NCI-H446 (cell line): ENCODE data around the gene AGMO.

ENCODE experiments used
- DNase-seq, 2 experiments: peaks; one replicate each; lab custom pipeline; 2025; lab: John Stamatoyannopoulos, UW

AGMO gene

DNA sequence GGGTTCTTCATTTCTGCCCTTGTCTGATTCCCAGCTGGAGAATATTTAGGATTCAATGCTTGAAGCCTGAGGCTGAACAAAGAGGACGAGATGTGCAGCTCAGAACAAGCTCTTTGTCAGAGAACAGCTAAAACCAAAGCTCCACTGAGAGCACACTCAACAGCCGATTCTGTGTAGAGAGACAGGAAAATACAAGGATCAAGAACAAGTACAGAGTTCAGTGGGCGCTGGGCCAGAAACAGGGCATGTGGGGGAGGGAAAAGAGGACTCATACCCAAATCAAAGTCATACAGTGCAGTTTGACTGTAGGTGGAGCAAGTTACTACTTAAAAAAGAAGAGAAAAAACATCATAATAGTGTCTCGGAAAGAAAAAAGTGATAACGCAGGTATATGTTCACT lies at the start of gene AGMO:
Gene AGMO, minus strand, starts transcription at position 181 of the 400 bp plus-strand sequence.
- no peak for DNase-seq

DNA sequence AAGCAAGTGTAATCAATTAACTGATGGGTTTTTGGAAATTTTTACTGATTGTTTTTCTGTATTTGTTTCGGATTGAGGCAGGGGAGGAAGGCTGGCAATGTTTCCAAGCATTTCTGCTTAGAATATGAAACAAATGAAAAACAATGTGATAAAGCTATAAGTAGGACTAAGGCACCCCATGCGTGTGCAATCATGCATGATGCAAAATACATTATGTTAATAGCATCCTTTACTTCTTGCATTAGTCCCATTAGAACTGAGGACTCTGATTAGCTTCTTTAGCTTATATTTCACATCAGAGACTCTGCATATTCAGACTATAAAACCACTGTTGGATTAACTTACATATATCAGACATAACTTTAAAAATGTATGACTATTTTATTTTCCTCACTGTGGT lies 48.7 kb upstream of the AGMO start:
- no peak for DNase-seq

DNA sequence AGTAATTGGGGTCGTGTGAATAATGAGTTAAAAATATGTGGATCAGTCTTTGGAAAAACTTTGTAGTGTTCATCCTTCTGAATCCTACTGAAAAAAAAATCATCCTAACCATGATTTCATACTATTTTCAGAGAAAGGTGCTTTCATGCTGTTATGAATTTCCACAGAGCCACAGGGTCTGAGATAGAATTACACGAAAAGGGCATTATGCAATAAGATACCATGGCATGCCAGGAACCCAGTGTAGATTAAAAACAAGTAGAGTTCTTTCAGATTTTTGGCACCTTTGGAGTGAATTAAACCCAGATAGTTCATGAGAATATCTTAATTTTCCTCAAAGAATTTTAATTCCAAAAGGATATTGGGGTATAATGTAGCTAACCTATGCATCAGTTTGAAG lies 47.5 kb upstream of the AGMO start:
- no peak for DNase-seq

DNA sequence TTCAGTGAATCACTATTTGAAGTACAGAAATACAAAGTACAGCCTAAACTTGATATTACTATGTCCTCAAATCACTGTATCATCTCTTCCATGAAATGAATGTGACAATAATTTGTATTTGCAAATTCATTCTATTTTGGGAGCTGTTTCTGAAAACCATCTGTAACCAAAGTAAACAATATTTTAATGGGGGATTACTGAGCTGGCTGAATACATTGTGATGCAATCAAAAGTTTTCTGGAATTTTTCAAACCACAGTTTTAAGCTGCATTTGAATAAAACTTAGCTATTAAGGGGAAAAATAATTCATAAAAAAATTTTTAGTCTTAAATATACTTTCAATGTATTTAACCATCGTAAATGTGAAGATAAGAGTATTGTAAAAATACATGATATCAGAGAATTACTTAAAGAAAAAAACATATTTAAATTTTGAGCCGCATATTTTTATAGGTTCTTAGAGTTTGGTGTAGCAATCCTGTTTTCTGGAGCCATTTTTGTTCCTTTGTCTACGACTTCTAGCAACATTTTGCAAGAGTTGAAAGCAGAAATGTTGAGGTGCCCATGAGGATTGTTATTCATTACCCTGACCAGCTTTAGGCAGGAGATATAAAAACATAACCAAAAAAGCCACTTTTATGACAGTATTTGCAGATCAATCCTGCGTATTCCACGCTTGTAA lies 45.9 kb upstream of the AGMO start:
- no peak for DNase-seq

DNA sequence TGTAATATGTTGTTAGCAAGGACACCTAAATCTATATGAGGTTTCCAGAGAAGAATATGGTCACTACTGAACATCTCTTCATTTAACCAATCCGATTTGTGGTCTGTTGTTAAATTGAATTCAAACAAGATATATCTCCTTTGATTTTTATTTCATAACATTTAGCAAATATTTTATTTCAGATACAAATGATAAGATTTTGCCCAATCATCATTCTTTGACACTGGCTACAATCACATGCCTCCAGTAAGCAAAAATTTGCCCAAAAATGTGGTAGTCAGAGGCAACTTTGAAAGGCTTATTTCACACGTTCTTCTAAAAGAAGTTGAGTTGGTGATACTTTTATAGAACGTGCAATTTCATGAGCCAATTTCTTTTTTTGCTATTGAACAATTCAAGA lies 44.7 kb upstream of the AGMO start:
- DNase-seq: no peak

DNA sequence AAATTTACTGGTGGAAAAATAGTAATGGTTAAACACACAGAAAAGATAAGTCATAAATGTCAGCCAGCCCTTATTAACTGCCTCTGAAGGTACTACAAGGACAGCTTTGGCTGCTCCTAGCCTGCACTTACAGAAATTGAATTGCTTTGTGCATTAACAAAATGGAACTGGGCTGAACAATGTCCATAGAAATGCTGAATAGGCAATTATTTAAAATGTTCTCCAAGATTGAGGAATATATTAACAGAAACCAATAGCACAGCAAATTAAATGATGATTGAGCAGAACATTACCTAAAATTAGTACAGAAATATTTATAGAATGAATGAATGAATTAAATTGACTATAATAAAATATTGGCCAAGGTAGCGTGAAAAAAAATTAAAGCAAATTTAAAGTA lies 42.4 kb upstream of the AGMO start:
- no peak for DNase-seq

DNA sequence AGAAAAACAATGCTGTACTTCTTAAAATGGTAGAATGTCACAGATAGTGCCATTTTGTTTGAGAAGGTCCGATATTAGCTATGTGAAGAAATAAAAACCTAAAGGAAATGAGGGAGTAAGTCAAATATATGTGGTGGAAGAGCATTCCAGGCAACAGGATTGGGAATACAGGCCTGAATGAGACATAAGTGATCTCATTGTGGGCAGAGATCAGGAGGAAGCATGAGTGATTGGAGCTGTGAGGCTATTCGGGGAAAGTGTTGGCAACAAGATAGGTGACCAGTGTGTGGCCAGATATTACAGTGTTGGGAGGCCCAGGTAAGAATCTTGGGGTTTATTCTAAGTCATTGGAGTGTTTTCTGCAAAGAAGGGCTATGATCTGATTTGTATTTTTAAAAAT lies 41.3 kb upstream of the AGMO start:
- DNase-seq: no peak

DNA sequence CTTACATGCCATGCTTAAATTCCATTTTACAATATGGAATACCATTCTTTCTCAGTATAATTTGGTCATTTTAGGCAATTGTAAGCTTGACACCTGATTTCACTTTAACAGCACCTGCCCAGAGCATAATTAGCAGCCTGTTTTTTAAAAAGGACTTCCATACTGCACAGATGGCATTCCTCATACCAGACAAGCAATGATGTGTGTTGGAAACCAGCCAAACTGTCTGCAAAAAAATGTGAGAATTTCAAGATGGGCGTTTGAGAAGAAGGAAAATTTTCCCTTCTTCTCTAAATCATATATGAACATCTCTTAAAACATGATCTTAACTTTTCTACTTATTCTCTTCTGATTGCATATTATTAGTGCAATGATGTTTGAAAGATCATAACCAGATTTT lies 40.4 kb upstream of the AGMO start:
- peak; percentile 9 to 84 for DNase-seq

DNA sequence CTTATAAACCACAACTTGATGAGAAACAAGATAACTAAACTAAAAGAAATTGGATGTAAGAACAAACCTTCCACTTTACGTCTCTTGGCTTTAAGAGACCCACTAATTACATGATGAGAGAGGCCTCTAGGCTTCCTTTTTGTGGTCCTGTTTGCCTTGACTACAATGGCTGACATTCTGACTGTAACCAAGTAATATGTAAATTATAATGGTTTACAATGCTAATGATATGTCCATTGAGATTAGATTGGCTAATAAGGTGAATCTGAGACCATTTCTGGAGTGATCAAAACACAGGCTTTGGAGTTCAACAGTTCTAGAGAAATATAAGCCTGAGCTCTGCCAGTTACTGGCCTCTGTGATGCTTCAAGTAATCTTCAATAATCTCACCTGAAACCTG lies 39.4 kb upstream of the AGMO start:
- no peak for DNase-seq

DNA sequence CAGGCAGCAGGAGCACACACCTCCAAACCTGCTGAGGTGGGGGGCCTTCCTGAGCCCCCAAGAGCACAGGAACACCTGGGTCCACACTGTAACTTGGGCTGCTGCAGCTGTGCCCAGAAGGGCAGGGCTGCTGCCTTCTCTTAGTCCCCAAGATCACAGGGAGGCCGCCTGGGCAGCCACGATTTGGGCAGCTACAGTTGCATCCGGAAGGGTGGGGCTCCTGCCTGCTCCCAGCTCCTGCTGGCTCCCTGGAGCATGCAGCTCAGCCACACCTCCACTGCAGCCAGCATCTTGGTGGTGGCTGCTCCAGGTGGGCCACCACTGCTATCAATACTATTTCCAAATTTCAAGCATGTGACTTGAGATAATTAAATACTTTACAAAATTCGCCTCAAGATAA lies 38.5 kb upstream of the AGMO start:
- no peak for DNase-seq

DNA sequence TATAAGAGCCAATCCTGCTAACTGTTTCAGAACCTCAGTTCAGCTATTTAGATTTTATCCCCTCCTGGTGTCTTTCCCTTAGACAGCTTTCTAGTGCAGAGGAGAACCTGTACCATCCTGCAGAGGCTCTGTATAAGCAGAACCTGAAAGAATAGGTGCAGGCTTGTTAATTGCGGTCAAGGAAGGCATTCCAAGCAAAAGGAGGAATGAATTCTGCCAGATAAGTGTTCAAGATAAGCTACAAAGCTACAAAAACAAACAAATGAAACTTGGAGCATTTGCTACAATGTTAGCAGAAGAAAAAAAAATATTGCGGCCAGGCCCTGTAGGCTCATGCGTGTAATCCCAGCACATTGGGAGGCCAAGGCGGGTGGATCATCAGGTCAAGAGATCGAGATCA lies 32.6 kb upstream of the AGMO start:
- DNase-seq: no peak

DNA sequence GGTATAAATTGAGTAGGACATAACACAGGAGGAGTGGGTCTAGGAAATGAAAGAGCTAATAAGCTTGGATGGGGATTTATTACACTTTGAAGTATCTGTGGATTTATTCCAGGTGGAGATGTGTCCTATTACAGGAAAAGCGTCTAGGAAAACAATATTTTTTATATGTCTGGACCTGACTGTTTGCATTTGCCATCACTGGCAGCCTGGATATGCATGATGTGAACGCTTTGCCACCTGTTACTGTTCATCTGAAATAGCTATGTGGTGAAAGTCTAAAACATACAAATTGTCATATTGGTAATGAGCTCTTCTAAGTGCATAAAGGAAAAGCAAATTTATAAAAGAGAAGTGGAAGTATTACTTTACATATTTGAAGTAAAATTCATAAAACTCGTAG lies 31.6 kb upstream of the AGMO start:
- no peak for DNase-seq

DNA sequence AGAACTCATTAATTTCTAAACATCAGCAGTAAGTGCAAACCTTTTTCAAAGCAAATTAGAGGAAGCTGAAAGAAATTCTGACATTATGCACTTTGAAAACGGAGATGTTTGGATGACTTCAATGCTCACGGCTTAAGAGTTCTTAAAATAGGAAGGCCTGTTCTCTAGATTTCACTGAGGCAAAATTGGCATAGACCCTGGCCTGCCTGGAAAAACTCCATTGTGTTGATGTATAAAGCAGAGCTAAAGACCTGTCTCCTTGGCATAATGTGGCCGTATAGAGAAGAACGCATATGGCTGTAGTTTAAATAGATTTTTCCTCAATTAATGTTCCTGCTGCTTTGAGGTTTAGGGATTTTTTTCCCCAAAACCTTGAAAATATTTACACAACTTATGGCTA lies 24.5 kb upstream of the AGMO start:
- DNase-seq: no peak

DNA sequence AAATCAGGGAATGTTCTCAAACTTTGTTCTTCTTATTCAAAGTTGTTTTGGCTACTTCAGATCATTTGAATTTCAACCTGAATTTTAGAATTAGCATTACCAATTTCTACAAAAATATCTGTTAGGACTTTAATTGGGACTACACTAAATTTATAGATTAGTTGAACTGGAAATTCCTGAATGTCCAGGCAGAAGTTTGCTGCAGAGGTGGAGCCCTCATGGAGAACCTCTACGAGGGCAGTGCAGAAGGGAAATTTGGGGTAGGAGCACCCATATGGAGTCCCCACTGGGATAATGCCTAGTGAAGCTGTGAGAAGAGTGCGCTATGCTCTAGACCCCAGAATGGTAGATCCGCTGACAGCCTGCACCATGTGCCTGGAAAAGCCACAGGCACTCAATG lies 22.8 kb upstream of the AGMO start:
- DNase-seq: no peak

DNA sequence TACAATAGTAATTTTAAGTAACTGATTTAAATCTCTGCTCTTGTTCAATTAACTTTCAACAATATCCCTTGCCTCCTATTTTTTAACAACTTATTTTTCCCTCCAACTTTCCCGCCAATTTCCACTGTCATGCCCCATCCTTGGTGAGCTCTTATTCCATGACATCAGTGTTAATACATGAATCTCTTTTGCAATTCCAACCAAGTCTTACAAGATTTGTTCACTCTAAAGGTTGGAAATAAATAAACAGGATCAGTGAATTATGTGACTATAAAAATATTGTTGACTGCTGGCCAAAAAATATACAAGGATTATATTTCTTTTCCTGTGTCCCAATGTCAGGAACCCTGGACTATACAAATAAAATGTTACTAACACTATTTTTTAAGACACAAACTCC lies 21.0 kb upstream of the AGMO start:
- DNase-seq: no peak

DNA sequence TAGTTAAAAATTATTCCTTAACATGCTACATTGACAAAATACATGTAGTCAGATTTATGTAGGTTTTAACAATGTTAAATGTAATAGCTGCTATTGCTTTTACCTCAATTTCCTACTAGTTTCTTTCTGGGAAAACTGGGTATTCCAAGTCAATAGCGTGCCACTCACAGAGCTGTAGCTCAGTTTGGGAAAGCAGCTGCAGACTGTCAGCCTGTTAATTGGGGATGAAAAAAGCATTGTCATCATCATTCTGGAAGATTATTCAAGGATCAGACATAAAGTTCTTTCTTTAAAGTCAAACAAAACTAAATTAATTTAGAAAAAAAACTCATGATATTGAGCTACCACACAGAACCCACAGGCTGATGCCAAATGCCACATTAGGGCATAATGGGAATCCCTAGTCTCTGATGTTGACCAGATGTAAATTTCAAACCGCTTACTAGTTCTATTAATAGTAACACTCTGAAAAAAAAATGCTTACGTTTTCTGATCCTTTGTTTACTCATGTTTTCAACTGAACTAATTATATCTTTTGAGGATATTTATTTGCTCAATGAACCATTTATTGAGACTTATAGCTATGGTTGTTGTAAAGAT lies 19.6 kb upstream of the AGMO start:
- DNase-seq: no peak

DNA sequence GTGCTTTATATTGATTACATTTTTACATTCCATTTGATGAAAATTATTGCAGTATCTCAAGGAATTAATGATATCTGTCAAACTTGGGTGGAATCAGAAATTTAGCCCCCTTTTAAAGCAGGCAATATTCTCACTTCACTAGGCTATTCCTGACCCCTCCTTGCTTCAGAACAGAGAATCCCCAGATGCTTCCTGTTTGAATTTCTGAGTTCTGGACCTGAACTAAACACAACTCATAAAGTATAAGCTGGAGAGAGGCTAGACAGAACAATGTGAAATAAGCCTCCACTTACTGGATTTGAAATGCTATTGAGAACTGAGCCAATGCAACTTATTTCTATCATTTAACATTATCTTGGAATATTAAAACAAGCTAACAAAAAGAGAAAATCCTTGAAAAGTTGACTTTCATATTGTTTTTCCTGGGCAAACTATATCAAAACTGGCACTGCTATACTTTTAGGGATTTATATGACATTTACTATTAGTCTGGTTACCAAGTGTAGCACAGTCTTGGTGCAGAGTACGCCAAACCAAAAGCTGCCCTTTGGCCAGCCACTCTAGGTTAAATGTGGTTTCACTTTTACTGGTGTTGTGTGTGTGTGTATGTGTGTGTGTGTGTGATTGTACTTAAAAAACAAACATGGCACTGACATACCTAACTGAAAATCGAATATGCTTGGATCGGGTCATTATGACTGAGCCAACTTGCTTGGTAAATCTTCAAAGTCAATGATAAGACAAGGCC lies 19.0 kb upstream of the AGMO start:
- DNase-seq: no peak

DNA sequence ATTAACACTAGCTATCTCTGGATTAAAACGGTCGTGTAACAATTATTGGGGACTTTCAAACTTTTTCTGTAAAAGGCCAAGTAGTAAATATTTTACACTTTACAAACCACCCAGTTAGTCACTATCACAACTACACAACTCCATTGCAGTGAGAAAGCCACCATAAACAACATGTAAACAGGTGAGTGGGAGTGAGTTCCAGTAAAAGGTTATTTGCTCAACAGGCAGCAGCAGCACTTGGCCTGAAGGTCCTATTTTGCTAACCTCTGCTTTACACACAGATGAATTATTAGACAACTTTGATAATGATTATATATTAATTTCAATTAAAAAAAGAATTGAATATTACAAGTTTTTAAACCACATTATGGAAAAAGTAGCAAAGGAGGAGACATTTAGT lies 15.8 kb upstream of the AGMO start:
- DNase-seq: no peak

DNA sequence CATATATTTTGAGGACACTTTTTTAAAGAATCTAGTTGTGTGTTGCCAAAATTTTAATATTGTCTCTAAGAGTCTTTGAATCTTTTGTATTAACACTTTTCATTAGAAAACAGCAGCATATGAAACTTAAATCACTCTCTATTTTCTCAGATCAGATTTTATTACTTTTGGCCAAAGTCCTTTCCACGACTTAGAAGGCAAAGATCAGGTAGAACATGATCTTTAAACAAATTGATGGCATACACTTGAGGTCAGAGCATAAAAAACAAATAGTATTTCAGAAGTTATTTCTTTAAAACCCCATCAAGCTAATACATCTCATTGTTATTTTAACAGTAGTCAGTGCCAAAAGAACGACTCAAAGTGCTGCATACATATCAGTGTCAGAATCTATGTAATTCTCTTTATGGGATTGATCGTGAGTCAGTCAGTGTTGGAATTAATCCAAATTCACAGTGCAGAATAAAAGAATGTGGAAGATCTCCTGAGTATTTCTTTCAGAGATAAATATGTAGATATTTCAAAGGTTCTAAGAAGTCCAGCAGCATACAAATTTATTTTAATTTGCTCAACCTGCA lies 9.6 kb upstream of the AGMO start:
- DNase-seq: no peak

DNA sequence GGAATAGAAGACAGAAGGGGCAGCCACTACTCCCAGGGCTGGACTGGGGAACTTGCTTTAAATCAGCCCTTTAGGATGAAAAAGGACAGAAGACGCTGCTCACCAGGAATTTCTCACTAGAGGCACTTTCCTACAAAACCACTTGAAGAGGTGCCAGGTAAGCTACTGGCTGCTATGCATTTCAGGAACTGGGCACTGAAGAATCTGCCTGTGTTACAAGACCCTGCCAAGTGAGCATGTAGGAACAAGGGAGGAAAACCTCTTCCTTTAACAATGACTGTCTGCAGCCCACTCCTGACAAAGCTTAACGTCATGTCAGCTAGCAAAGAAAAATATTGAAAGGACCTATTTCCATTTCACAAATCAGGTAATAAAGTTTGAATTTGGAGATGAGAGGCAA lies 5.8 kb upstream of the AGMO start:
- peak in 1 of 2 experiments; percentile 13 for DNase-seq

DNA sequence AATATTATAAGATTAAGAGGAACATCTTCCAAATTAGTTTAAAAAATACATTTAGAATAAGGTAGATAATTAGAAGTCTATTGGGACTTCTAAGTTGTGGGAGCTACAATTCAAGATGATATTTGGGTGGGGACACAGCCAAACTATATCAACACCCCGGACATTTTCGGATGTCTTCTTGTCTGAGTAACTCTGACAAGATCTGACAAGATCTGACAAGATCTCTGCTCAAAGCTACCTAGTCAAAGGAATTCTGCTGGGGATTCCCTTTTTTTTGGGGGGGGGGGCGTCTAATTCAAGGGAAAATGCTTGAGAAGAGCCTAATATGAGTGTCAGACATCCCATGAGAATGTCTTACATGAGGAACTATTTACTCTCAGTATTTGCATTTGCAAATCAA lies 5.2 kb upstream of the AGMO start:
- DNase-seq: no peak

DNA sequence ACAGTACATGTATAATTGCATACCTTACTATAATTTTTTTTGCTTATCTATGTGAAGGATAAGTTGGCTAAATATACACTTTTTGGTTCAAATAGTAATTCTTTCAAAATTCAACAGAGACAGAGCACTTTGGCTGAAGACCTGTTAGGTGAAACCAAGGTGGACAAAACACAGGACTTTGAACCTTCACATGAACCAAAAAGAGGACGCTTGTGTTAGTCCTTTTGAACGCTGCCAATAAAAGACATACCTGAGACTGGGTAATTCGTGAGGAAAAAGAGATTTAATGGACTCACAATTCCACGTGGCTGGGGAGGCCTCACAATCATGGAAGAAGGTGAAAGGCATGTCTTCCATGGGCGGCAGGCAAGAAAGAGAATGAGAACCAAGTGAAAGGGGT lies 4.7 kb upstream of the AGMO start:
- DNase-seq: no peak

DNA sequence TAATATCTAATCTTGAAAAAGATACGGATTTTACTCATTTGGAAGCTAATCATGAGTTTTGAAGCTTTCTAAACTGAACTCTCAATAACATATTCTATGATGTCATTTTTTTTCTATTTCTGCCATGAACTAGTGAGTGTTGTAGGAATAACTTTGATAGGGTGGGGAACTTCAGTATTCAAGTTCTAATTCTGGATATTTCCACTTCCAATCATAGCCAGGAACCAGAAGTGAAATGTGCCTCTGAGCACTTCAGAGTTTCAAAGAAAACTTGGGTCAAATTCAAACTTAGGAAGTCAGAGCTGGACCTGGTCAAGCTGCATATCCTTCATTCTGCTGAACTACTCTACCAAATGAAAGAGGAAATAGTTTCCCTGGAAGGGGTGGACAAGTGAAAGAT lies 847 bp downstream of the AGMO start:
- DNase-seq: no peak
